Activated T-cell treated with anti-CD3 and anti-CD28 coated beads for 4 hours (primary cell): ENCODE measurements around the gene AP4S1.
"Not testable (repeated sequence)": the region's sequence is repeated elsewhere in the genome, so short reads cannot be mapped to it uniquely, and the experiment has no call there.

Experiments
- DNase-seq: peaks from one replicate; pipeline ENCODE4 v3.0.0-alpha.2; 2020

Gene AP4S1

GRCh38 chr14:31090883-31091764 is 65.7 kb downstream of the AP4S1 start:
- no peak for DNase-seq

- no peak for DNase-seq
Observed at GRCh38 chr14:31092160-31092708, 66.8 kb downstream of the AP4S1 start.

DNA sequence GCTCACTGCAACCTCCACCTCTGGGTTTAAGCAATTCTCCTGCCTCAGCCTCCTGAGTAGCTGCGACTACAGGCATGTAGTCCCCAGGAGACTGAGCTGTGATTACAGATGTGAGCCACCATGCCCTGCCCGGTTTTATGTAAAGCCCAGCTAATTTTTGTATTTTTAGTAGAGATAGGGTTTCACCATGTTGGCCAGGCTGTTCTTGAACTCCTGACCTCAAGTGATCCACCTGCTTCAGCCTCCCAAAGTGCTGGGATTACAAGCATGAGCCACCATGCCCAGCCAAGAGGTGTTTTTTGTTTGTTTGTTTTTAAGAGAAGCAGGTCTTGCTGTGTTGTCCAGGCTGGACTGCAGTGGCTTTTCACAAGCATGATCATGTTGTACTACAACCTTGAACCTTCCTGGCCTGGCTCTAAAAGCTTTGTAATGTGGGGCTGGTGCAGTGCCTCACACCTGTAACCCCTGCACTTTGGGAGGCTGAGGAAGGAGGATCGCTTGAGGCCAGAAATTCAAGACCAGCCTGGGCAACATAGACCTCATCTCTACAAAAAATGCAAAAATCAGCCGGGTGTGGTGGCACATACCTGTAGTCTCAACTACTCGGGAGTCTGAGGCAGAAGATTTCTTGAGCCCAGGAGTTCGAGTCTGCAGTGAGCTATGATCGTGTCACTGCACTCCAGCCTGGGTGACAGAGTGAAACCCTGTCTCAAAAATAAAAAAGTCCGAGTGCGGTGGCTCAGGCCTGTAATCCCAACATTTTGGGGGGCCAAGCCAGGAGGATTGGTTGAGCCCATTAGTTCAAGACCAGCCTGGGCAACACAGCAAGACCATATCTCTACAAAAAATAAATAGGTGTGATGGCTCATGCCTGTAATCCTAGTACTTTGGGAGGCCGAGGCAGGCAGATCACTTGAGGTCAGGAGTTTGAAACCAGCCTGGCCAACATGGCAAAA is 68.7 kb downstream of the AP4S1 start:
- not testable (repeated sequence) for DNase-seq

- not testable (repeated sequence) for DNase-seq
Observed at GRCh38 chr14:31095817-31096216, 70.4 kb downstream of the AP4S1 start.

DNA sequence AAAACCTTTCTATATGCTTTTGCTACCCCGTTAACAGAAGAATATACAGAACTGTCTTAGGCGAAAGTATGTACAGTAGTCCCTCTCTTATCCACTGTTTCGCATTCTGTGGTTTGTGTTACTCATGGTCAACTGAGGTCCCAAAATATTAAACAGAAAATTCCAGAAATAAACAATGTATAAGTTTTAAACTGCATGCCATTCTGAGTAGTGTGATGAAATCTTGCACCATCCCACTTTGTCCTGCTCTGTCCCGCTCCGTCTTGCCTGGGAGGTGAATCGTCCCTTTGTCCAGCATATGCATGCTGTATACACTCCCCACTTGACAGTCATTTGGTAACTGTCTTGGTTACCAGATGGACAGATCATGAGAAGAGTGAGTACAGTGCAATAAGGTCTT is 70.8 kb downstream of the AP4S1 start:
- DNase-seq = no peak

DNA sequence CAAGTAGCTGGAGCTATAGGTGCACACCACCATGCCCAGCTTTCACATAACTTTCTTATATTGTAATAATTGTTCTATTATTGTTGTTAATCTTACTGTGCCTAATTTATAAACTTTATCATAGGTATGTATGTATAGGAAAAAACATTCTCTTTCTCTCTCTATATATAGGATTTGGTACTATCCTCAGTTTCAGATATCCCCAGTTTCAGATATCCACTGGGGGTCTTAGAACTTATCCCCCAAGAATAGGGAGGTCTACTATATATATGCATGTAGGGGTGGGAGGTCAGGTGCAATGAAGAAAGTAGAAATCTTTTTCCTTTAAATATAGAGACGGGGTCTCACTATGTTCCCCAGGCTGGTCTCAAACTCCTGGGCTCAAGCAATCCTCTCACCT is 71.6 kb downstream of the AP4S1 start:
- no peak for DNase-seq

GRCh38 chr14:31106768-31107167 is 81.3 kb downstream of the AP4S1 start:
- no peak for DNase-seq

DNA sequence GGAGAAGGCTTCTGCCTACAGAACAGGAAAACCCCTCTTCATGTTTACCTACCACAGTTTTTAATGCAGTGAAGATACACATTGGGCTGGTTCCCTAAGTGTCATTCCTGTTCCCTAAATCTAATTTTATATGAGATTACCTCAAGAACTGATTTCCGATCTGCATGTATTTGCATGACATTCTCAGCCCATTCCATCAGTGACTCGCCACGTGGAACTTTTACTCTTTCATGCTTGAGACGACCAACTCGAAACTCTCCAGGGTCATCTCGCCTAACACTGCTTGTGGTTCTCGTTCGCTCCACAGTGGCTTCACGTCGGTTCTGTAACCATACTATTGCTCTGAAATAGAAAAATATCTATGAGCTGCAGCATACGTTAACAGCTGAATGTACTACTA is 83.8 kb downstream of the AP4S1 start:
- no peak for DNase-seq

- no peak for DNase-seq
Observed at GRCh38 chr14:31110872-31111271, 85.4 kb downstream of the AP4S1 start.

- DNase-seq = no peak
Observed at GRCh38 chr14:31113794-31114193, 88.3 kb downstream of the AP4S1 start.

- DNase-seq = no peak
Observed at GRCh38 chr14:31118892-31119291, 93.4 kb downstream of the AP4S1 start.

- DNase-seq = no peak
Observed at GRCh38 chr14:31122098-31122611, 96.7 kb downstream of the AP4S1 start.

DNA sequence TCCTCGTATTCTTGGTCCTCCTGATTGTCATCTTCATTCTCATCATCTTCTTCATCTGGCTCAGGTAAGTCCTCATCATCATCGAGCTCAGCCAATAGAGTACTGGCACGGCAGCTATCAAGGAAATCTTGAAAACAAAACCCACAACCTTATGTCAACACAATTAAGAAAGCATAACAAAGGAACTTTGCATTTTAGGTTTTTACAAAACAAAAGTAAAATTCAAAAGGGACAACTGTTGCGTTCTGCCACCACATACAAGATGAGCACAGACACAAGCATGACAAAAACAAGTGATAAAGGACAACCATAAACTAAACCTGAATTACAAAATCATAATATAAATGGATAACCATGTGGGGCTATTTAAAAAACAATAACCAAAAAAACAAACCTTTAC is 97.5 kb downstream of the AP4S1 start:
- DNase-seq = no peak

- DNase-seq = no peak
Observed at GRCh38 chr14:31124197-31124596, 98.7 kb downstream of the AP4S1 start.

DNA sequence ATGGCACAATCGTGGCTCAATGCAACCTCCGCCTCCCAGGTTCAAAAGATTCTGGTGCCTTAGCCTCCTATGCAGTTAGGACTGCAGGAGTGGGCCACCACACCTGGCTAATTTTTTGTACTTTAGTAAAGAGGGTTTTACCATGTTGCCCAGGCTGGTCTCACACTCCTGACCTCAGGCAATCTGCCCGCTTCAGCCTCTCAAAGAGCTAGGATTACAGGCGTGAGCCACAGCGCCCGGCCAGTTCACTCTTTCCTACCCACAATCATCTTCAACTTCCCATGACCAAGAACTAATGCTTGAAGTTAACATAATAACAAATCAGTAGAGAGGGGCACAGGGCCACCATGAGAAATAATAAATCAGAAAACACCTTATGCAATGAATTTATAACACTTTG is 99.8 kb downstream of the AP4S1 start:
- no peak for DNase-seq

DNA sequence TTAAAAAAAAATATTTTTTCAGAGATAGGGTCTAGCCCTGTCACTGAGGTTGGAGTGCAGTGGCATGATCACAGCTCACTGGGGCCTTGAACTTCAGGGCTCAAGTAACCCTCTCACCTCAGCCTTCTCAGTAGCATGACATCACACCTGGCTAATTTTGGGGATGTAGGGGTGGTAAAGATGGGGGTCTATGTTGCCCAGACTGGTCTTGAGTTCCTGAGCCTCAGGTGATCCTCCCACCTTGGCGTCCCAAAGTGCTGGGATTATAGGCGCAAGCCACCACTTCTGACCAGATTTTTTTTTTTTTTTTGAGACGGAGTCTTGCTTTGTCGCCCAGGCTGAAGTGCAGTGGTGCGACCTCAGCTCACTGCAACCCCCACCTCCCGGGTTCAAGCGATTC is 101.2 kb downstream of the AP4S1 start:
- DNase-seq = no peak

DNA sequence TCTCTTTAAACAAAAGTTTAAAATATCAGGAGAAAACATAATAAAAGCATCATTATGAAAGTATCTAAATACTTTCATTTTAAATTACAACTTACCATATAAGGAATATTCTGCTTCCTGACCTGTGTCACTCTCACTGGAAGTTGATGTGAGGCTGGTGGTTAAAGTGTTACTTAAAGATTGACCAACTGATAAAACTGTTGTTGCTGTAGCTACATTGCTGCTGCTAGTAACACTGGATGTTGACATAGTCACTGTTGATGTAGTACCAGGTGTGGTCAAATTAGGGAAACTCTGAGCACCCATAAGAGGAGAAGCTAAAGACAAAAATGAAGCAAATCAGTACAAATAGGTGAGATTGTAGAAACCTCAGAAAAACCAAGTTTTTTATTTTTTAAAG is 102.2 kb downstream of the AP4S1 start:
- DNase-seq = no peak

GRCh38 chr14:31128601-31129526 is 103.4 kb downstream of the AP4S1 start:
- no peak for DNase-seq

- no peak for DNase-seq
Observed at GRCh38 chr14:31133133-31133532, 107.7 kb downstream of the AP4S1 start.

GRCh38 chr14:31137214-31137889 is 111.9 kb downstream of the AP4S1 start:
- no peak for DNase-seq

DNA sequence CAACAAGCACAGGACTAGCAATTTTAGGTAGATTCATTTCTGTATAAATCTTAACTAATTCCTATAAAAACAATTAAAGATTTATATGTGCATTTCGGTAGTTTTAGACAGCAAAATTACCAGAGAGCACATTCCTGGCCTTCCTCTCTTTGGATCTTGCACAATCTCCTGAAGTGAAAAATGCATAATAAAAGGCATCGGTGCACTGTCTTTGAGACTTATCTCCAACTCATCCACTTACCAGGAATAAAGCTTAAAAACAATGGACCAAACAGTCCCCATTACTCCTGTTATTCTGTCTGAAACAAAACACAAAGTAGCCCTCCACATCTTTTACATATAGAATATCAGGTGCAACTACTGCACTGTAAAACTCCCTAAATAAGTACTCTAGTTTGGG is 112.9 kb downstream of the AP4S1 start:
- DNase-seq = no peak
